Suprapubic skin (tissue), 3 donors: Measurements from ENCODE around the gene MEF2C.

Experiments
- CTCF ChIP-seq, 2 donors: fragments of 200-600 bp in 1 of 2; fragments of 450-650 bp in 1 of 2; sonication (generic) in 1 of 2; IDR thresholded peaks; one replicate each; pipeline ENCODE4 v1.5.1; 2016 to 2019; ENCODE audit warnings: antibody characterized with exemption in 2 of 2, mild to moderate bottlenecking in 1 of 2, moderate library complexity in 1 of 2
- EP300 ChIP-seq: sonication (generic); formaldehyde crosslinking; IDR thresholded peaks from one replicate; pipeline ENCODE4 v1.6.1; 2017; ENCODE audit warnings: antibody characterized with exemption
- POLR2A ChIP-seq, 2 donors: fragments of 450-650 bp; IDR thresholded peaks; one replicate each; pipeline ENCODE4 v1.6.1; 2017; ENCODE audit warnings: antibody characterized with exemption in 2 of 2, mild to moderate bottlenecking in 2 of 2, moderate library complexity in 2 of 2

GRCh38 chr5:88671106-88671504 is 211.9 kb downstream of the MEF2C start:
- no peak for TF ChIP-seq EP300
- no peak for TF ChIP-seq CTCF (IDR thresholded peaks at IDR 0.05)
- TF ChIP-seq POLR2A (IDR thresholded peaks at IDR 0.05) = no peak
